Measurements from ENCODE around the gene WDR62. TPM values are rescaled to one million over a fixed set of nuclear protein-coding genes. Genes with fewer than 3 reads are reported as not detected.

WDR62 gene
- total and polyA plus RNA-seq, 12 donors, result 1.6 to 33.7 (median 12.9) TPM

GRCh38 chr19:36090910-36091695 is 36.4 kb downstream of the WDR62 start:
- H3K36me3 ChIP-seq, result peaks cover 0 to 57% (median 0%) of the 10 kb centered on the region in 9 donors
- no peak for TF ChIP-seq CTCF (IDR thresholded peaks at IDR 0.05)
- intact Hi-C loops (cut with DNase I), result no loop called here
- ATAC-seq (no peak), DNase-seq (no peak)
- no peaks in the 10 kb centered on the region for H3K27me3 ChIP-seq
- H3K4me1 ChIP-seq, result peaks cover 0 to 12% (median 5%) of the 10 kb centered on the region in 9 donors
- no peak overlapping the region for H3K4me3 ChIP-seq
- H3K27ac ChIP-seq, result no peak overlapping the region
- WGBS, 2 donors, result 88 to 91% methylated on average over 13 of the region's 13 CpGs
- no peaks in the 10 kb centered on the region for H3K9me3 ChIP-seq

- intact Hi-C loops (cut with DNase I), result no loop called here
- H3K27ac ChIP-seq, result peak overlapping the region in 2 of 10 donors; percentile 20 to 69
- H3K36me3 ChIP-seq, result peaks cover 0 to 54% (median 0%) of the 10 kb centered on the region in 9 donors
- peaks cover 0 to 20% (median 6%) of the 10 kb centered on the region in 9 donors for H3K4me1 ChIP-seq
- no peak for TF ChIP-seq CTCF (IDR thresholded peaks at IDR 0.05)
- H3K4me3 ChIP-seq, result no peak overlapping the region
- DNase-seq (no peak), ATAC-seq (no peak)
- 87 to 95% methylated on average over 7 of the region's 7 CpGs for WGBS, 2 donors
- H3K9me3 ChIP-seq, result no peaks in the 10 kb centered on the region
- no peaks in the 10 kb centered on the region for H3K27me3 ChIP-seq
These were observed 37.9 kb downstream of the WDR62 start for GRCh38 chr19:36092566-36092965.

- peak in 2 of 8 donors; percentile 18 to 26 for ATAC-seq
- H3K9me3 ChIP-seq, result no peaks in the 10 kb centered on the region
- peaks cover 0 to 20% (median 6%) of the 10 kb centered on the region in 9 donors for H3K4me1 ChIP-seq
- H3K36me3 ChIP-seq, result peaks cover 0 to 48% (median 0%) of the 10 kb centered on the region in 9 donors
- no peak for TF ChIP-seq CTCF (IDR thresholded peaks at IDR 0.05)
- 76 to 77% methylated on average over 5 of the region's 5 CpGs for WGBS, 2 donors
- H3K27ac ChIP-seq, result peak overlapping the region in 8 of 10 donors; percentile 20 to 76 (median 64)
- intact Hi-C loops (cut with DNase I), result no loop called here
- H3K27me3 ChIP-seq, result no peaks in the 10 kb centered on the region
- H3K4me3 ChIP-seq, result no peak overlapping the region
- no peak for DNase-seq
These were observed 38.5 kb downstream of the WDR62 start for GRCh38 chr19:36093146-36093662.

GRCh38 chr19:36093687-36094086 is 39.0 kb downstream of the WDR62 start:
- no peak overlapping the region for H3K4me3 ChIP-seq
- peak; percentile 58 to 92 (median 84) for ATAC-seq
- H3K9me3 ChIP-seq, result no peaks in the 10 kb centered on the region
- H3K4me1 ChIP-seq, result peaks cover 0 to 20% (median 6%) of the 10 kb centered on the region in 9 donors
- TF ChIP-seq CTCF (IDR thresholded peaks at IDR 0.05), result no peak
- peak in 1 of 2 donors; percentile 54 for DNase-seq
- H3K36me3 ChIP-seq, result peaks cover 0 to 45% (median 0%) of the 10 kb centered on the region in 9 donors
- H3K27ac ChIP-seq, result peak overlapping the region in 9 of 10 donors; percentile 20 to 76 (median 62)
- 29 to 70% methylated on average over 6 of the region's 6 CpGs for WGBS, 2 donors
- no peaks in the 10 kb centered on the region for H3K27me3 ChIP-seq
- intact Hi-C loops (cut with DNase I), result no loop called here

Measured in heart right ventricle (tissue), 16 donors.